Ishikawa (cell line): ENCODE results near the gene MALRD1.

Experiments
- EGR1 ChIP-seq: IDR thresholded peaks from 2 replicates; pipeline ENCODE4 v1.6.1; 2012
- EP300 ChIP-seq: IDR thresholded peaks from 2 replicates; pipeline ENCODE4 v1.6.1; 2012; ENCODE audit warnings: borderline replicate concordance
- RAD21 ChIP-seq: IDR thresholded peaks from 2 replicates; pipeline ENCODE4 v1.6.1; 2012; ENCODE audit warnings: low read depth
- REST ChIP-seq: IDR thresholded peaks from 2 replicates; pipeline ENCODE4 v1.6.1; 2012; ENCODE audit warnings: low read depth, mild to moderate bottlenecking
- TAF1 ChIP-seq: IDR thresholded peaks from 2 replicates; pipeline ENCODE4 v1.6.1; 2012; ENCODE audit warnings: low read depth, mild to moderate bottlenecking
- TCF12 ChIP-seq: IDR thresholded peaks from 2 replicates; pipeline ENCODE4 v1.6.1; 2012; ENCODE audit warnings: low read depth
- TEAD4 ChIP-seq: IDR thresholded peaks from 2 replicates; pipeline ENCODE4 v1.6.1; 2012
- USF1 ChIP-seq: IDR thresholded peaks from 2 replicates; pipeline ENCODE4 v1.6.1; 2012
- YY1 ChIP-seq: IDR thresholded peaks from 2 replicates; pipeline ENCODE4 v1.6.1; 2012; ENCODE audit warnings: low read depth
- TF ChIP-seq, protein P1 (sequence below): IDR thresholded peaks from 2 replicates; pipeline ENCODE4 v1.6.1; 2012

DNA sequence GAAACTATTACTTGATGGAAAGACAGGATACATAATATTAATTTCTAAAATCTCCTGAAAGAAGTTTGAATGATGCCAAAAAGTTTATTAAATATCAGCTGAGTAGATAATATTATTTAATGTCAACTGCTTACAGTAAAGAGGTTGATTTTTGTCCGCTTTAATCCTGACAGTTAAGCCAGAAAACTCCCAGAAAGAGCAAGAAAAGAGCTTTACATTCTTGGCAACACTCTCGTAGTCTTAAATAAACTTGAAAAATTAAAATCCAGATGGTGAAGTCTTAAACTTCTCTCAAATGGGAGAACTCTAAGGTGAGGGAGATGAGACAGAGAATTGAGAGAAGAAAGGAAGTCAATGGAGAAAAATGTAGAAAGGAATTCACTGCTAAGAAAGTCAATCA lies 568.4 kb downstream of the MALRD1 start:
- no peak for TF ChIP-seq YY1
- TF ChIP-seq EP300, result no peak
- TF ChIP-seq, protein P1, sequence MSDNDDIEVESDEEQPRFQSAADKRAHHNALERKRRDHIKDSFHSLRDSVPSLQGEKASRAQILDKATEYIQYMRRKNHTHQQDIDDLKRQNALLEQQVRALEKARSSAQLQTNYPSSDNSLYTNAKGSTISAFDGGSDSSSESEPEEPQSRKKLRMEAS, result no peak
- no peak for TF ChIP-seq REST
- TF ChIP-seq EGR1, result no peak
- TF ChIP-seq RAD21, result no peak
- TF ChIP-seq TCF12, result no peak
- no peak for TF ChIP-seq TAF1
- no peak for TF ChIP-seq TEAD4
- no peak for TF ChIP-seq USF1
